Trophoblast cell (in vitro differentiated cells and primary cell): ENCODE measurements around the gene HOXA6.

Experiments used
- DNase-seq, 2 donors: peaks; one replicate each; pipeline ENCODE4 v3.0.0-alpha.2; 2016
- H2AFZ ChIP-seq: 2 replicates; pipeline ENCODE4 v1.6.1; 2013; ENCODE audit warnings: low read length, moderate library complexity, mild to moderate bottlenecking; ENCODE audit not compliant: insufficient read depth, poor library complexity
- H2AK5ac ChIP-seq: 2 replicates; pipeline ENCODE4 v1.6.1; 2013; ENCODE audit warnings: mild to moderate bottlenecking, low read length
- H2BK120ac ChIP-seq: 2 replicates; pipeline ENCODE4 v1.6.1; 2013; ENCODE audit warnings: low read length, mild to moderate bottlenecking, moderate library complexity; ENCODE audit not compliant: insufficient read depth, poor library complexity
- H2BK12ac ChIP-seq: 2 replicates; pipeline ENCODE4 v1.6.1; 2013; ENCODE audit warnings: mild to moderate bottlenecking, low read length, moderate library complexity
- H2BK5ac ChIP-seq: 2 replicates; pipeline ENCODE4 v1.6.1; 2013; ENCODE audit warnings: low read length, low read depth, moderate library complexity, mild to moderate bottlenecking; ENCODE audit not compliant: poor library complexity
- H3K14ac ChIP-seq: 2 replicates; pipeline ENCODE4 v1.6.1; 2013; ENCODE audit warnings: mild to moderate bottlenecking, low read length
- H3K18ac ChIP-seq: 2 replicates; pipeline ENCODE4 v1.6.1; 2013; ENCODE audit warnings: mild to moderate bottlenecking, low read length
- H3K23ac ChIP-seq: 2 replicates; pipeline ENCODE4 v1.6.1; 2013; ENCODE audit warnings: low read length
- H3K27ac ChIP-seq: 2 replicates; pipeline ENCODE4 v1.5.1; 2013; ENCODE audit warnings: low read depth, mild to moderate bottlenecking, inconsistent platforms, low read length, moderate library complexity
- H3K27me3 ChIP-seq: 2 replicates; pipeline ENCODE4 v1.6.1; 2013; ENCODE audit warnings: inconsistent platforms, mild to moderate bottlenecking, low read length, moderate library complexity; ENCODE audit not compliant: insufficient read depth
- H3K36me3 ChIP-seq, 2 experiments: 1 replicate in 1 of 2; 2 replicates in 1 of 2; pipeline ENCODE4 v1.6.1; 2013; ENCODE audit warnings: low read length in 2 of 2, mild to moderate bottlenecking in 2 of 2, moderate library complexity in 1 of 2; ENCODE audit not compliant: insufficient read depth in 2 of 2, control insufficient read depth in 1 of 2
- H3K4ac ChIP-seq: 2 replicates; pipeline ENCODE4 v1.6.1; 2013; ENCODE audit warnings: low read depth, mild to moderate bottlenecking, low read length, moderate library complexity
- H3K4me1 ChIP-seq, 2 experiments: 1 replicate in 1 of 2; 2 replicates in 1 of 2; pipeline ENCODE4 v1.6.1; 2013; ENCODE audit warnings: low read length in 2 of 2, mild to moderate bottlenecking in 2 of 2, moderate library complexity in 1 of 2; ENCODE audit not compliant: insufficient read depth in 2 of 2, control insufficient read depth in 1 of 2
- H3K4me2 ChIP-seq: 2 replicates; pipeline ENCODE4 v1.6.1; 2013; ENCODE audit warnings: inconsistent platforms, mild to moderate bottlenecking, low read length, moderate library complexity
- H3K4me3 ChIP-seq: 2 replicates; pipeline ENCODE4 v1.5.1; 2013; ENCODE audit warnings: mild to moderate bottlenecking, low read depth, low read length, inconsistent platforms
- H3K79me1 ChIP-seq: one replicate; pipeline ENCODE4 v1.6.1; 2013; ENCODE audit warnings: low read length
- H3K79me2 ChIP-seq: 2 replicates; pipeline ENCODE4 v1.6.1; 2013; ENCODE audit warnings: low read length, mild to moderate bottlenecking; ENCODE audit not compliant: control insufficient read depth, insufficient read depth, poor library complexity
- H3K9ac ChIP-seq: 2 replicates; pipeline ENCODE4 v1.6.1; 2013; ENCODE audit warnings: mild to moderate bottlenecking, low read length
- H3K9me3 ChIP-seq: 2 replicates; pipeline ENCODE4 v1.6.1; 2013; ENCODE audit warnings: low read depth, mild to moderate bottlenecking, control low read depth, inconsistent platforms, low read length; ENCODE audit not compliant: insufficient read depth
- H4K12ac ChIP-seq: 2 replicates; pipeline ENCODE4 v1.6.1; 2013; ENCODE audit warnings: low read depth, mild to moderate bottlenecking, low read length, moderate library complexity
- H4K8ac ChIP-seq: 2 replicates; pipeline ENCODE4 v1.6.1; 2013; ENCODE audit warnings: low read depth, mild to moderate bottlenecking, low read length, moderate library complexity
- H4K91ac ChIP-seq: one replicate; pipeline ENCODE4 v1.6.1; 2013; ENCODE audit warnings: low read depth, mild to moderate bottlenecking, low read length, moderate library complexity
- WGBS: extraction: QIAGEN DNeasy Blood & Tissue Kit; methylation state at CpG from one replicate; pipeline ENCODE4 v1.1.7; 2013; ENCODE audit warnings: missing lambda C conversion rate; ENCODE audit not compliant: insufficient read length, insufficient coverage; ENCODE audit errors: extremely low coverage; 5-methylcytosine and 5-hydroxymethylcytosine counted together

Gene HOXA6

GRCh38 chr7:27179030-27179429 lies 31.5 kb upstream of the HOXA6 start:
- no peak overlapping the region for H2BK120ac ChIP-seq
- H3K79me1 ChIP-seq = no peaks in the 10 kb centered on the region
- no peak overlapping the region for H2BK12ac ChIP-seq
- no peak overlapping the region for H3K18ac ChIP-seq
- peaks cover 30% of the 10 kb centered on the region for H3K9me3 ChIP-seq
- no peak overlapping the region for H2BK5ac ChIP-seq
- H2AK5ac ChIP-seq = no peak overlapping the region
- no peak overlapping the region for H2AFZ ChIP-seq
- DNase-seq = no peak
- H3K27ac ChIP-seq = no peak overlapping the region
- H3K4me1 ChIP-seq = peaks cover 9 to 12% of the 10 kb centered on the region in 2 experiments
- H3K14ac ChIP-seq = no peak overlapping the region
- peaks cover 87% of the 10 kb centered on the region for H3K27me3 ChIP-seq
- no CpG with 5 or more reads among the region's 14 CpGs for WGBS
- no peak overlapping the region for H3K4ac ChIP-seq
- no peak overlapping the region for H4K12ac ChIP-seq
- no peak overlapping the region for H3K23ac ChIP-seq
- H3K36me3 ChIP-seq = no peaks in the 10 kb centered on the region
- H3K79me2 ChIP-seq = no peaks in the 10 kb centered on the region
- no peak overlapping the region for H3K4me3 ChIP-seq
- no peak overlapping the region for H3K9ac ChIP-seq
- H4K8ac ChIP-seq = no peak overlapping the region
- no peak overlapping the region for H4K91ac ChIP-seq
- no peak overlapping the region for H3K4me2 ChIP-seq

DNA sequence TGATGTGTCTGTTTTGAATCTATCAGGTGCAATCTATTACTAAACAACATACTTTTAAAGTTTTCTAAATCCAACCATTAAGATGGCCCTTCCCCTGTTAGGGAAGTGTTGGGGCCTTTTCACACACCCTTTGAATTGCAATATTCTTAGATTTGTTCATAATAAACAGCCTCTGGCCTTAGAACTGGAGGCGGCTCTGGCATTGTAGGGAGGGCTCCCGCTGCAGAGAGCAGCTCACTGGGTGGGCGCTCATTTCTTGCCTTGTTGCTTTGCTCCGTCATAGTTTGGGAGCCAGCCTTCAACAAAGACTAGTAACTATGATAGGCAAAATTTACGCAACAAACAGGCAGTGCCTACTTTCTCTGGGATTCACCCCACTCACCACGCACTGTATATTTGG lies 30.8 kb upstream of the HOXA6 start:
- no peak overlapping the region for H2AFZ ChIP-seq
- H3K23ac ChIP-seq = no peak overlapping the region
- H3K27me3 ChIP-seq = peaks cover 88% of the 10 kb centered on the region
- H3K4me2 ChIP-seq = no peak overlapping the region
- H2BK120ac ChIP-seq = no peak overlapping the region
- H3K9ac ChIP-seq = no peak overlapping the region
- no peak overlapping the region for H3K18ac ChIP-seq
- no peak overlapping the region for H4K91ac ChIP-seq
- no peaks in the 10 kb centered on the region for H3K79me1 ChIP-seq
- no peak overlapping the region for H3K14ac ChIP-seq
- WGBS = no CpG with 5 or more reads among the region's 6 CpGs
- H4K12ac ChIP-seq = no peak overlapping the region
- H3K79me2 ChIP-seq = no peaks in the 10 kb centered on the region
- H2BK12ac ChIP-seq = no peak overlapping the region
- H3K4ac ChIP-seq = no peak overlapping the region
- no peak for DNase-seq
- no peak overlapping the region for H4K8ac ChIP-seq
- H3K36me3 ChIP-seq = no peaks in the 10 kb centered on the region
- peaks cover 36% of the 10 kb centered on the region for H3K9me3 ChIP-seq
- no peak overlapping the region for H3K4me3 ChIP-seq
- H3K4me1 ChIP-seq = peaks cover 11 to 16% of the 10 kb centered on the region in 2 experiments
- H2AK5ac ChIP-seq = no peak overlapping the region
- H3K27ac ChIP-seq = no peak overlapping the region
- no peak overlapping the region for H2BK5ac ChIP-seq

DNA sequence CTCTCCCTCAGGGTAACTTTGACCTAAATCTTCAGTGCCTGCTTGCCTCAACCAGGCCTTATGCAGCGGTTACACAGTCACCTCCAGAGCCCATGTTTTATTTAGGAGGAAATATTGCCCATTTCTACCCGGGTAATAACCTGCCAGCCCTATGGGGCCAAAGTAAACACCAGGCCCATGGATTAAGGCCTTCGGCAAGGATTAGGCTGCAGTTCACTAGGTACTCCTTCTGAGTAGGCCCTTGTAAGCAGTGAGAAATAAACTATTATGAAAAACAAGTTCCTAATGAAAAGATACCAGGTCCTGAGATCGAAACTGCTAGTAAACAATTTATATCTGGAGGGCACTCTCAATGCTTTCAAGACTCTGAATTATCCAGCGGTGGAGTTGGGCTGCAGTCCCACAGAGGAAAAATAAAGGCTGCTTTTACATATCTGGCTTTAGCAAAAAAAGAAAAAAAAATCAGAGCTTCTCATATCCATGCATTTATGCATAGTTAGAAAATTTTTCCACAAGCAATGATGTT lies 30.3 kb upstream of the HOXA6 start:
- H4K91ac ChIP-seq = no peak overlapping the region
- H3K14ac ChIP-seq = no peak overlapping the region
- H2BK12ac ChIP-seq = no peak overlapping the region
- H3K4me2 ChIP-seq = no peak overlapping the region
- H3K27ac ChIP-seq = no peak overlapping the region
- H4K12ac ChIP-seq = no peak overlapping the region
- no peak overlapping the region for H2BK120ac ChIP-seq
- no peak overlapping the region for H2BK5ac ChIP-seq
- H3K79me2 ChIP-seq = no peaks in the 10 kb centered on the region
- H3K18ac ChIP-seq = no peak overlapping the region
- WGBS = no CpG with 5 or more reads among the region's 5 CpGs
- no peak overlapping the region for H2AFZ ChIP-seq
- H3K27me3 ChIP-seq = peaks cover 88% of the 10 kb centered on the region
- no peak overlapping the region for H3K4ac ChIP-seq
- no peak overlapping the region for H4K8ac ChIP-seq
- H3K4me3 ChIP-seq = no peak overlapping the region
- peaks cover 7 to 18% of the 10 kb centered on the region in 2 experiments for H3K4me1 ChIP-seq
- H3K9me3 ChIP-seq = peaks cover 40% of the 10 kb centered on the region
- H2AK5ac ChIP-seq = no peak overlapping the region
- no peaks in the 10 kb centered on the region for H3K79me1 ChIP-seq
- H3K36me3 ChIP-seq = no peaks in the 10 kb centered on the region
- no peak overlapping the region for H3K23ac ChIP-seq
- no peak for DNase-seq
- H3K9ac ChIP-seq = no peak overlapping the region

GRCh38 chr7:27176962-27177794 lies 29.6 kb upstream of the HOXA6 start:
- H3K9ac ChIP-seq = no peak overlapping the region
- H2BK12ac ChIP-seq = no peak overlapping the region
- peaks cover 7 to 14% of the 10 kb centered on the region in 2 experiments for H3K4me1 ChIP-seq
- no peak overlapping the region for H2BK120ac ChIP-seq
- no peak overlapping the region for H3K18ac ChIP-seq
- H3K36me3 ChIP-seq = no peaks in the 10 kb centered on the region
- no peak overlapping the region for H2AFZ ChIP-seq
- H2AK5ac ChIP-seq = no peak overlapping the region
- H2BK5ac ChIP-seq = no peak overlapping the region
- no peak overlapping the region for H3K27ac ChIP-seq
- peaks cover 46% of the 10 kb centered on the region for H3K9me3 ChIP-seq
- no peak overlapping the region for H3K14ac ChIP-seq
- no peak overlapping the region for H4K12ac ChIP-seq
- DNase-seq = no peak
- no peak overlapping the region for H4K91ac ChIP-seq
- no CpG with 5 or more reads among the region's 22 CpGs for WGBS
- H4K8ac ChIP-seq = no peak overlapping the region
- peaks cover 88% of the 10 kb centered on the region for H3K27me3 ChIP-seq
- H3K23ac ChIP-seq = no peak overlapping the region
- H3K79me1 ChIP-seq = no peaks in the 10 kb centered on the region
- H3K79me2 ChIP-seq = no peaks in the 10 kb centered on the region
- no peak overlapping the region for H3K4me2 ChIP-seq
- H3K4me3 ChIP-seq = no peak overlapping the region
- no peak overlapping the region for H3K4ac ChIP-seq
